Umbilical cord (tissue), 2 donors: ENCODE measurements around the gene BMAL1. TPM values are rescaled to one million over a fixed set of nuclear protein-coding genes. Genes with fewer than 3 reads are reported as not detected.

Experiments
- DNase-seq: peaks from one replicate; pipeline ENCODE4 v3.0.0-alpha.2; 2015; ENCODE audit warnings: low spot score
- total RNA-seq: library from RNA; depleted of rRNA; stranded (reverse); fragments of >200 nt; gene quantifications from one replicate; pipeline ENCODE4 v1.2.3, GENCODE V29; 2014; ENCODE audit warnings: low replicate concordance; ENCODE audit not compliant: insufficient read depth

BMAL1 gene
- total RNA-seq, 1 donor from 2014 or later, result 48.6 TPM

DNA sequence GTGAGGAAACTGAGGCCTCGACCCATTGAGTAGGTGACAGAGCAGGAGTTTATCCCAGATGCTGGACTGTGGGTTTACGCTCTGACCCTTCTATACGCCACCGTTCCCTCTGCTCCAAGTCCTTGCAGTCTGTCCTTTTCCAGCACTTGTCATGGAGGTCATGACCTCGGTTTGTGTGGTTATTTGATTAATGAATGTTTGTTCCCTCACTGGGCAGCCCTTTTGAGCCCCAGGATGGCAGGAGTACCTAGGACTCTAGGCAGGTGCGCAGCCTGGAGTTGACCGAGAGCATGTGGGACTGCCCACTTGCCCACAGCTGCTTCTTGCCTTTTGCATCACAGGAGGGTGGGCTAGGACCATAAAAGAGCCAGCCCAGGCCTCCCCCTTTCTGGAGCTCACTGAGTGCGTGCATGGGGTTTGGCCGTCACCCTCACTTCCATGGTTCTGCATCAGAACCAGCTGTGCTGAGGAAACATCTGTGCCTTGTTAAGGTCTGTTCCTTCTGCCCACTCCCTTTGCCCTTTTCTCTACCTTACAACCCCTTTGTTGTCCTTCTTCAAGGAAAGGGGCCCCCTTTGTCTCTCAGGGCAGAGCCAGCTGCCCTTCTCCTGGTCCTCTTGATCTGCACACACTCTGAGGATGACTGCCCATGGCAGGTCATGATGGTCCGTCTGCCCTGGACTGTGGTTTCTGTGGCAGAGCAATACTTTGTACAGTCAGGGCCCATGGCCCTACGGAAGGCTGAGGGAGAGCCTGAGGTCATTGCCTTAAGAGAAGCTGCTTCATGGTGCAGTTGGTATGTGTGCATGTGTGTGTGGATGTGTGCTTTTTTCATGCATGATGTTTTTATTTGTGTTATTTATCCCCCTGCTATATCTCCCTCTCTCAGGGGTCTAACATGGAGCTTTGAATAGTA, 38.2 kb downstream of the BMAL1 start:
- no peak for DNase-seq

DNA sequence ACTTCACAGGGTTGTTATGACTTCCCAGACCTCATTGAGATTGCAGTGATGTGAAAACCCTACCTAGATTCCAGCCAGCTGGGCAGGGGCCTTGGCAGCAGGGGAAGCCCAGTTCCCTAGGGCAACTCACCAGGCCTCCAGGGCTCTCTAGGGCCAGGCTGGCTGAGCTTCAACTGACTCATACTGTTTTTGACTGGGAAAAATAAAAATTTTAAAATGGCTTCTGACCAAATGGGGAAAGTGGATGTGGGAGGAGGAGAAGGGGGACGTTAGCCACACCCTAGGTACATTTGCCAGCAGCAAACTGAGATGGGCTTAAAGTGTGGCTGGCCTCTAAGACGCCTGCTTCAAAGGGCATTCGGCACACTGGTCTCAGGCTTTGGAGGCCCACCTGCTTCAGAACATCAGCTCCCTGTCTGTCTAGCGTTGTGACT, 39.0 kb downstream of the BMAL1 start:
- no peak for DNase-seq

- no peak for DNase-seq
Observed at GRCh38 chr11:13317293-13318080, 39.9 kb downstream of the BMAL1 start.

DNA sequence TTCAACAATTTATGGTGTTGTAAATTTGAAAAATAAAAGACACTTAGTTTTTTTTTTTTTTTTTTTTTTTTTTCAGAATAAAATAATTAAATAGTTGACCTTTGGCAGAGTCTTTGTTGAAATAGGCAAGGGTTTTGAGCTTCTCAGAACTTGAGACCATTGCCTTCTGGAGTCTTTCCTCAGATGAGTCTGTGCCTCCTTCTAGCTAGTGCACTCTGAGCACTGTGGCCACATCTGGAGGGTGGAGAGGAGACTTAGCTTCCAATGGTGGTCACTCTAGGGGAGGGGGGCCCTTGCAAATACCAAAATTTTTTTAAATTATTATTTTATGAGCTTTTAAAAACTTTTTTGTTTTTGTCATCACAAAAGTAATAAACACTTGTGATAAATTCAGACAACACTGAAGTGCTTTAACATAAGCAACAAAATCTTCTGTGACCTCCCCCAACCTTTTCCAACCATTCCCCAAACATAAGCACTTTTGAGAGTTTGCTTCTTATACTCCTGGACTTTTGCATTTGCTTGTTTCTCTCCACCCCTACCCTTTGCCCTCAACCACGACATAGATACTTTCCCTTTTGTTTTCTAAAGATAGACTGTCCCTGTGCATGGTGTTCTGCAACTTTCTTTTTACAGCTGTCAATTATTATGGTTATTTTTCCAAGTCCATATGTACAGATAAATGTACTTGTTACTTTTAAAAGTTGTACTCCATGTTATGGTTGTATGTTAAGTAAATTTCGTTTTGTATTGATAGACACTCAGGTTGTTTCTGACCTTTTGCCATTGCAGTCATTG, 41.1 kb downstream of the BMAL1 start:
- DNase-seq, result no peak

DNA sequence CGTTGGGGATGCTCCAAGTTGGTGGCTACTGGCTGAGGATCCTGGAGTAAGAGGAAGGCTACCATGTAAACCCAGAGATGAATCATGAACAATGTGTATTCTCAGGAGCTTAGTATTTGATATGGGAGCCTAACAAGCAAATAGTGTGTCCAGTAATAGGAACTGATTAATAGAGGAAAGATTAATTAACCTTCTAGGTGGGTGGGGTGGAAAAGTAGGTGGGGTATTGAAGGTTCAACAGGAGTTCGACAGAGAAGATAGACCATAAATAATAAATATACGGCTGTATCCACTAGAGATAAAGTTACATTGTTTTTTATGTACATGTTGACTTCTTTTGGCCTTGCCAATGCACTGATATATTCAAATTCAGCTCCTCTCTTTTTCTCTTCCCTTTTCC, 43.1 kb downstream of the BMAL1 start:
- no peak for DNase-seq

DNA sequence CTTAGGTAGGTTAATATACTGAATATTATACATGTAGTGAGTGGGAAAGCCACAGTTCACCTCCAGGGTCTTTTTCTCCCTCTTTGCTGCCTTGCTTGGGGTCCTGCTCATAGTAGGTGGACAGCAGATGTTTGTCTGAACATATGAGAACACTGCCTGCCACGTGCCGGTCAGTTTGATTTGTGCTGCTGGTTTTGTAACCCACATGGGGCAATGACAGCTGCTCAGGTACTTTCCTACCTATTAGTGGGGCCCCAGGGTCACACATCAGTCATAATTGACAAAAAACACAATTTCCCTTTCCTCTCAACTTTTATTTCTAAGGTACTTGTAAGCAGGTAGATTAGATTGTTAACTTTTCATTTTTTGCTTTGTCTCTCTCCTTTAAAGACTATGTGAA, 43.8 kb downstream of the BMAL1 start:
- no peak for DNase-seq

GRCh38 chr11:13324141-13324540, 46.6 kb downstream of the BMAL1 start:
- DNase-seq, result no peak

- no peak for DNase-seq
Observed at GRCh38 chr11:13324709-13325108, 47.1 kb downstream of the BMAL1 start.

DNA sequence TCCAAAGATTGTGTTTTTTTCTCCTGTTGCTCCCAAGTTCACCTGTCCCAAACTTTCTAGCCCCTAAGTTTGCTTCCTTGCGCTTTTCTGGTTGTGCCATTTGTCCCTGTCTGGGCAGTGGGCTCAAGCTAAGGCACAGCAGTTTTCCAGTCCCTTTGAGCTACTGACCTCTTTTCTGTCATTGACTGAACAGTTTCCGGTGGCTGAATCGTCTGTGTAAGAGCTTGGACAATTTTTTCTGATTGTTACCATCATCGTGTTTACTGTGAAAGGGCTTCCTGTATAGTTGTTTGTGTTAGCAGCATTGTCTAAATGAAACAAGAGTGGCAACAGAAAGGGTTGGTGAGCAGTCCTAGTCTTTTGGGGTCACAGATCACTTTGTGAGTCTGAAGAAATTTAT, 49.8 kb downstream of the BMAL1 start:
- no peak for DNase-seq

DNA sequence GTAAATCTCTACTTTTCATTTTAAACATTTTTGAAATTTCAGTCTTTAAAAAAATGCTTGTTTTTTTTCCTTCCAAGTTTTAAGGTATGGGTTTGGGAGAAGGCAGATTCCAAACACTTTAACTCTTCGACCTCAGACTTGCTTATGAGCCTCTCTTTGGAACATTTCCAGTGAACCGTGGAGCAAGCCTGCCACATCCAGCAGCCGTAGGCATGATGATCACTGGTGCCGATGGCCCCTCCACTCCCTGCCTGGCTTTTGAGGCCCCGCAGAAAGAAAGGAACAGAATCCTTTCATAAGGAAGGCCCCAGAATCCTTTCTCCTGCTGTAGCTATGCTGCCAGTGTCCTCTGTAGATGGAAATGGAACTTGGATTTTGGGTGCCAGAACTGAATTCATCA, 50.7 kb downstream of the BMAL1 start:
- DNase-seq, result no peak

DNA sequence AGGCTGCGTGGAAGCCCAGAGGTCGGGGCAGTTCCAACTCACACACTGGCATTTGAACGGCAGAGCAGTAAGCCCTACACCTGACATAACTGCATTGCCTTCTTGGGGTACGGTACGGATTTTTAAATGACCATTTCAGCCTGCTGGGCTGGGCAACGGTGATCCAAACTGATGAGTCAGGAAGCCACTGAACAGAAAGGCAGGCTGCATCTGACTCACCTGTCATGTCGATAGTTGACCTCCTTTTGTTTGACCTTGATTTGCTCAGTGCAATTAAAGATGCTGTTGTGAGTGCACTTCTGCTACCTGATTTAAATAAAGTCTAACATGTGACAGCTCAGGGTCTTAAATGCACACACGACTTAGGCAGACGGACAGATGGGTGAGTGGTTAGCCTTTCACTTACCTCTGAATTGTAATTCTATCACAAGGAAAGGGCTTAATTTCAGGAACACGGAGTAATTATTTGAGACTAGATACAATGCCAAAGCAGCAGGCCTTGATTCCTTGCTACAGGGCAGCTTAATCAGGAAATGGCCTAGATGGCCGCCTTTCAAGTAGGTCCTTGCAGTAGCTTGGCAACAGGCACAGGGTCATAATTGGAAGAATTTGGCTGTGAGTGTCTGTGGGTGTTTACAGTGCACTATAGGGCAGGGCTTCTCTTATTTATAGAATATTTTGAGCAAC, 52.2 kb downstream of the BMAL1 start:
- no peak for DNase-seq

- no peak for DNase-seq
Observed at GRCh38 chr11:13332124-13332523, 54.5 kb downstream of the BMAL1 start.

GRCh38 chr11:13333456-13333957, 55.9 kb downstream of the BMAL1 start:
- DNase-seq, result no peak

DNA sequence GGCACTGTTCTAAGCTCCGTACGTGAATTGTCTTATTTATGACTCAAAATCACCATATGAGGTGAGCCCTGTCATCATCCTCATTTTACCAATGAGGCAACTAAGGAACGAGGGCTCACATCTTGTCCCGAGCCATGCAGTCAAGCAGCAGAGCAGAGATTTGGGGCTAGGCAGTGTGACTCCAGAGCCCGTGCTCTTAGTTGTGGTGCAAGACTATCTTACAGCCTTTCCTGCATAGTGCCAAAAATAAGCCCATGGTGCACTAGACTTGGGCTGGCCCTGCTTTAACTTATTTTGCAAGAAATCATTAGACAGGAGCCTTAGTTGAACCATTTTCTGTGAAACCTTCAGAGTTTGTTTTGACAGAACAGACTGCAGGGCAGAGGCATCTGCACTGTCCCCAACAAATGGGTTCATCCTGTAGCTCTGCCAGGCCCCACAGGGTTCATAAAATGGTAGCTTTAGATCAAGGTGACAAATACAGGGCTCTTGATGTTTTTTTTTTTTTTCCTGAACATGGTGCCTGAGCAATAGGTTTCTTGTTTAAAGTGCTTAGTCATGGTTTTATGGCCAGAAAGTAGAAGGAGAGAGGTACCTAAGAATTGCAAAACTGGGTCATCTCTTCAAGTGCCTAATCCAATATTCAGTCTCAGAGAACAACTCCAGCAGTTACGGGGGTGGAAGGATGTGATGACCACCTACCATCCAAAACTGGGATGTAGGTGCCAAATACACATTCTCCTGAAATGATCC, 56.6 kb downstream of the BMAL1 start:
- no peak for DNase-seq

DNA sequence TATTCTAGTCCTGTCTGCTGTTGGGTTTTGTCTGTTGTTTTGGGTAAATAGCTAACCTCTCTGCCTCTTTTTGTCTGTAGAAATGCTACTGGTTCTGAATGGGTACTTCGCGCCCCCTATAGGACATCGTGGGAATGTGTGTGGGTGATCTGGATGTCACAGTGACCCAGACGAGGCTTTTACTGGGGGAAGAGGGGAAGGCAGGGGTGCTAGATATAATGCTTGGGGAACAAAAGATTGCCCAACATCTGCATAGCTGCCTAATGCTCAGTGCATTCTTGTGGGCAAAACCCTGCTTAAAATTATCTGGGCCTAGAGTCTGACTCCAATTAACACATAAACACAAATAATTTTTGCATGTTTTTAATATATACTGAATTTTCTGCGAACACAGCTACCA, 57.7 kb downstream of the BMAL1 start:
- DNase-seq, result peak; percentile 28

DNA sequence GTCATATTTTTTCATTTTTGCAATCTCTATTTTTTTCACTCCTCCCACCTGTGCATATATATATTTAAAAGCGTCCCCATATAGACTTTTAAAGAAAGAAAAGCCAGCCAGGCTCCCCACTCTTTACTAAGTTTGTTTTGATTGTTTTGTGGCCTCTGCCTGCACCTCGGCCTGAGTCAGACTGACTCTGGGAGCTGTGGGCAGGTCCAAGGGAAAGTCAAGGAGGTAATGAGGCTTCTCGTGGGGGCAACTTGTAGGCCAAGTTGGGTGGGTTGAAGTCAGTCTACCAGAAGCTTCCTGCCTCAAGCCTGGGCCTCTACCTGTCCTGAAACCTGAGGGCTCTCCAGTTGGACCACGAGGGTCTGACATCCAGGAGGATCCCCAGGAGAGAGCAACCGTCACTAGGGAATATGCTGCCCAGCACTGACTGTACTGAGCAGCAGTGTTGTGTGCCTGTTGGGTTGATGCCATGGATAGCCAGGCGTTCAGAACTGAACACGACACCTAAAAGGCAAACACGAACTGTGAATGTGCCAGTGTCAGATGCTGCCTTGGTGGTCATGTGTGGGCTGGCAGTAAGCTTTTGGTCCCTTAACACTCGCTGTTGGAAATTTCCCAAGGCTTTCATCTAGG, 58.8 kb downstream of the BMAL1 start:
- DNase-seq, result no peak

GRCh38 chr11:13338019-13338426, 60.4 kb downstream of the BMAL1 start:
- no peak for DNase-seq

GRCh38 chr11:13338427-13339069, 61.0 kb downstream of the BMAL1 start:
- DNase-seq, result no peak
